AG20443 (cell line): ENCODE data around the gene NCOA6.
A peak's percentile ranks its signal among the peaks of the same experiment; 100 is the strongest.
"Not testable (repeated sequence)": the region's sequence is repeated elsewhere in the genome, so short reads cannot be mapped to it uniquely, and the experiment has no call there.

Experiments used
- DNase-seq: peaks from one replicate; pipeline ENCODE4 v3.0.0; 2012; ENCODE audit warnings: low spot score, mixed read lengths

Gene NCOA6

GRCh38 chr20:34719242-34720017, 106.0 kb downstream of the NCOA6 start:
- not testable (repeated sequence) for DNase-seq

- no peak for DNase-seq
Measured at GRCh38 chr20:34717230-34718095, 108.0 kb downstream of the NCOA6 start.

GRCh38 chr20:34716921-34717229, 108.6 kb downstream of the NCOA6 start:
- DNase-seq, result no peak

- DNase-seq, result peak; percentile 36
Measured at GRCh38 chr20:34715384-34715783, 110.1 kb downstream of the NCOA6 start.

GRCh38 chr20:34713944-34714515, 111.4 kb downstream of the NCOA6 start:
- not testable (repeated sequence) for DNase-seq

GRCh38 chr20:34713194-34713943, 112.1 kb downstream of the NCOA6 start:
- peak; percentile 66 for DNase-seq

GRCh38 chr20:34712525-34713192, 112.8 kb downstream of the NCOA6 start:
- no peak for DNase-seq

- no peak for DNase-seq
Measured at GRCh38 chr20:34711813-34712430, 113.5 kb downstream of the NCOA6 start.

- DNase-seq, result no peak
Measured at GRCh38 chr20:34710861-34711574, 114.4 kb downstream of the NCOA6 start.

GRCh38 chr20:34710568-34710839, 114.9 kb downstream of the NCOA6 start:
- DNase-seq, result no peak

- DNase-seq, result peak; percentile 86
Measured at GRCh38 chr20:34709831-34710567, 115.5 kb downstream of the NCOA6 start.

GRCh38 chr20:34709044-34709830, 116.2 kb downstream of the NCOA6 start:
- peak; percentile 88 for DNase-seq

GRCh38 chr20:34708621-34709043, 116.8 kb downstream of the NCOA6 start:
- DNase-seq, result peak; percentile 56

GRCh38 chr20:34706912-34707784, 118.3 kb downstream of the NCOA6 start:
- no peak for DNase-seq

- no peak for DNase-seq
Measured at GRCh38 chr20:34706302-34706875, 119.1 kb downstream of the NCOA6 start.

- peak; percentile 44 for DNase-seq
Measured at GRCh38 chr20:34705397-34706301, 119.8 kb downstream of the NCOA6 start.

GRCh38 chr20:34705008-34705396, 120.4 kb downstream of the NCOA6 start:
- no peak for DNase-seq
